Esophagus muscularis mucosa (tissue), 4 donors: ENCODE measurements around the gene SSX7. TPM values are rescaled to one million over a fixed set of nuclear protein-coding genes. Genes with fewer than 3 reads are reported as not detected.

Source experiments
- DNase-seq: peaks from one replicate; pipeline ENCODE4 v3.0.0-alpha.2; 2017; ENCODE audit errors: extremely low spot score
- H3K27ac ChIP-seq, 4 donors: fragments of 200-600 bp; sonication (generic); replicated peaks in 1 of 4; 1 replicate in 3 of 4; 2 replicates in 1 of 4; pipeline ENCODE4 v1.5.1; 2016 to 2019; ENCODE audit warnings: mild to moderate bottlenecking in 1 of 4
- H3K27me3 ChIP-seq, 4 donors: fragments of 200-600 bp; sonication (generic); one replicate each; pipeline versions ENCODE4 v1.5.1 to v1.6.0; 2016 to 2019
- H3K36me3 ChIP-seq, 4 donors: fragments of 200-600 bp; sonication (generic); one replicate each; pipeline ENCODE4 v1.5.1; 2016 to 2019
- H3K4me1 ChIP-seq, 4 donors: fragments of 200-600 bp; sonication (generic); one replicate each; pipeline ENCODE4 v1.5.1; 2016 to 2019
- H3K4me3 ChIP-seq, 4 donors: fragments of 200-600 bp; sonication (generic); 1 replicate in 2 of 4; 2 replicates in 2 of 4; pipeline ENCODE4 v1.5.1; 2016 to 2019; ENCODE audit warnings: mild to moderate bottlenecking in 4 of 4, moderate library complexity in 1 of 4
- H3K9me3 ChIP-seq, 4 donors: fragments of 200-600 bp; sonication (generic); 1 replicate in 3 of 4; 2 replicates in 1 of 4; pipeline ENCODE4 v1.5.1; 2016 to 2019
- CTCF ChIP-seq, 3 experiments: fragments of 200-600 bp in 2 of 3; fragments of 450-650 bp in 1 of 3; sonication (generic) in 2 of 3; IDR thresholded peaks; one replicate each; pipeline ENCODE4 v1.5.1; 2017 to 2019; ENCODE audit warnings: antibody characterized with exemption in 3 of 3, mild to moderate bottlenecking in 2 of 3, moderate library complexity in 1 of 3
- EP300 ChIP-seq: sonication (generic); formaldehyde crosslinking; IDR thresholded peaks from one replicate; pipeline ENCODE4 v1.6.1; 2017; ENCODE audit warnings: antibody characterized with exemption
- POLR2A ChIP-seq: fragments of 450-650 bp; IDR thresholded peaks from one replicate; pipeline ENCODE4 v1.6.1; 2017; ENCODE audit warnings: antibody characterized with exemption, moderate library complexity, mild to moderate bottlenecking, low read depth
- POLR2AphosphoS5 ChIP-seq, 2 donors: sonication (generic); formaldehyde crosslinking; IDR thresholded peaks; one replicate each; pipeline ENCODE4 v1.6.1; 2017; ENCODE audit warnings: antibody characterized with exemption in 2 of 2
- WGBS: methylation state at CpG from one replicate; pipeline ENCODE4 v1.1.5; 2018; 5-methylcytosine and 5-hydroxymethylcytosine counted together
- intact Hi-C: fragments of 100-400 bp; cut with DNase I; formaldehyde crosslinking; loops from one replicate; pipeline ENCODE4 v1.15.1; 2023
- small RNA-seq, 3 donors: library from RNA; depleted of rRNA; stranded (forward); fragments of <200 nt; gene quantifications; one replicate each; pipeline ENCODE3, GENCODE V24; 2016
- total RNA-seq, 4 donors: library from RNA; depleted of rRNA; stranded (reverse); fragments of >200 nt; gene quantifications; one replicate each; pipeline versions ENCODE4 v1.1.0 to v1.2.1, GENCODE V29; 2016

The SSX7 gene
- total RNA-seq, 4 donors from 2014 or later = not detected

- Histone ChIP-seq H3K4me1 (no peaks in the 10 kb centered on the region), H3K27ac (no peak overlapping the region), H3K36me3 (no peaks in the 10 kb centered on the region), H3K9me3 (peaks cover 0 to 4% (median 0%) of the 10 kb centered on the region in 4 donors), H3K4me3 (no peak overlapping the region), H3K27me3 (no peaks in the 10 kb centered on the region)
- TF ChIP-seq POLR2AphosphoS5 (IDR thresholded peaks at IDR 0.05) (no peak), CTCF (IDR thresholded peaks at IDR 0.05) (no peak), EP300 (no peak), POLR2A (no peak)
- 80% methylated on average over 7 of the region's 7 CpGs for WGBS
- DNase-seq = no peak
- intact Hi-C loops = no loop called here
Observed at GRCh38 chrX:52598886-52599285, 55.8 kb downstream of the SSX7 start.

GRCh38 chrX:52594658-52595057 lies 60.0 kb downstream of the SSX7 start:
- H3K27ac ChIP-seq = no peak overlapping the region
- H3K36me3 ChIP-seq = no peaks in the 10 kb centered on the region
- TF ChIP-seq POLR2AphosphoS5 (IDR thresholded peaks at IDR 0.05) (no peak), EP300 (no peak), CTCF (IDR thresholded peaks at IDR 0.05) (no peak)
- H3K4me3 ChIP-seq = no peak overlapping the region
- intact Hi-C loops = no loop called here
- peaks cover 0 to 4% (median 0%) of the 10 kb centered on the region in 4 donors for H3K9me3 ChIP-seq
- DNase-seq = no peak
- no peaks in the 10 kb centered on the region for H3K27me3 ChIP-seq
- 85% methylated on average over 6 of the region's 6 CpGs for WGBS
- no peaks in the 10 kb centered on the region for H3K4me1 ChIP-seq

Small RNA genes lying within 50 kb of the gene (small RNA-seq; reads per million reads assigned to genes)
- gene AL450023.3 (0 reads per million in 3 donors), gene RNA5SP504 (0 reads per million in 3 donors)

Other genes starting within 250 kb of the SSX7 start
- gene XAGE1A, start 159.1 kb downstream of the SSX7 start, total RNA-seq = not detected
- gene XAGE1B, start 137.8 kb downstream of the SSX7 start, total RNA-seq = not detected
- not detected for gene SSX2, start 52.3 kb upstream of the SSX7 start, total RNA-seq
- not detected for gene SSX2B, start 96.4 kb upstream of the SSX7 start, total RNA-seq
- not detected for gene SPANXN5, start 142.5 kb upstream of the SSX7 start, total RNA-seq
- not detected for gene XAGE5, start 156.4 kb upstream of the SSX7 start, total RNA-seq
- not detected for gene XAGE3, start 213.2 kb upstream of the SSX7 start, total RNA-seq
- gene FAM156B, start 242.4 kb upstream of the SSX7 start, total RNA-seq = 10 to 100 TPM; 11.9 to 23.4 (median 14.9) TPM